Breast epithelium (tissue), 4 donors: Measurements from ENCODE around the gene CACNA1H. TPM values are rescaled to one million over a fixed set of nuclear protein-coding genes. Genes with fewer than 3 reads are reported as not detected.

Source experiments
- DNase-seq, 2 donors: peaks; one replicate each; pipeline ENCODE4 v3.0.0-alpha.2; 2019; ENCODE audit warnings: low spot score in 2 of 2
- H3K27ac ChIP-seq, 2 donors: fragments of 200-600 bp; sonication (generic) in 1 of 2; one replicate each; pipeline ENCODE4 v1.5.1; 2016 to 2019; ENCODE audit warnings: mild to moderate bottlenecking in 1 of 2
- H3K27me3 ChIP-seq, 2 donors: fragments of 200-600 bp; sonication (generic) in 1 of 2; one replicate each; pipeline versions ENCODE4 v1.5.1 to v1.6.0; 2017 to 2019; ENCODE audit warnings: control low read depth in 1 of 2, mild to moderate bottlenecking in 1 of 2
- H3K36me3 ChIP-seq: fragments of 200-600 bp; one replicate; pipeline ENCODE4 v1.5.1; 2019
- H3K4me1 ChIP-seq, 2 donors: fragments of 200-600 bp; sonication (generic); one replicate each; pipeline ENCODE4 v1.5.1; 2016 to 2019; ENCODE audit warnings: control low read depth in 1 of 2
- H3K4me3 ChIP-seq, 3 donors: fragments of 200-600 bp; sonication (generic); 1 replicate in 2 of 3; 2 replicates in 1 of 3; pipeline ENCODE4 v1.5.1; 2016 to 2019; ENCODE audit warnings: mild to moderate bottlenecking in 3 of 3, moderate library complexity in 2 of 3
- H3K9me3 ChIP-seq, 2 donors: fragments of 200-600 bp; sonication (generic) in 1 of 2; one replicate each; pipeline ENCODE4 v1.5.1; 2016 to 2019; ENCODE audit warnings: control low read depth in 1 of 2
- CTCF ChIP-seq, 3 donors: fragments of 450-650 bp; IDR thresholded peaks; one replicate each; pipeline ENCODE4 v1.5.1; 2016 to 2017; ENCODE audit warnings: antibody characterized with exemption in 3 of 3, mild to moderate bottlenecking in 3 of 3, moderate library complexity in 3 of 3
- POLR2A ChIP-seq: fragments of 450-650 bp; IDR thresholded peaks from one replicate; pipeline ENCODE4 v1.6.1; 2016; ENCODE audit warnings: antibody characterized with exemption, mild to moderate bottlenecking, moderate library complexity
- POLR2AphosphoS5 ChIP-seq, 3 donors: sonication (generic); formaldehyde crosslinking; IDR thresholded peaks; one replicate each; pipeline ENCODE4 v1.6.1; 2017; ENCODE audit warnings: antibody characterized with exemption in 3 of 3
- intact Hi-C: fragments of 100-400 bp; cut with DNase I; formaldehyde crosslinking; loops from one replicate; pipeline ENCODE4 v1.15.1; 2023; ENCODE audit warnings: low total_unique reads
- total RNA-seq, 3 donors: library from RNA; depleted of rRNA; stranded (reverse); fragments of >200 nt; gene quantifications; one replicate each; pipeline ENCODE4 v1.1.0, GENCODE V29; 2016

CACNA1H gene
- total RNA-seq, 3 donors from 2014 or later: 1.6 to 2.5 (median 2.2) TPM

DNA sequence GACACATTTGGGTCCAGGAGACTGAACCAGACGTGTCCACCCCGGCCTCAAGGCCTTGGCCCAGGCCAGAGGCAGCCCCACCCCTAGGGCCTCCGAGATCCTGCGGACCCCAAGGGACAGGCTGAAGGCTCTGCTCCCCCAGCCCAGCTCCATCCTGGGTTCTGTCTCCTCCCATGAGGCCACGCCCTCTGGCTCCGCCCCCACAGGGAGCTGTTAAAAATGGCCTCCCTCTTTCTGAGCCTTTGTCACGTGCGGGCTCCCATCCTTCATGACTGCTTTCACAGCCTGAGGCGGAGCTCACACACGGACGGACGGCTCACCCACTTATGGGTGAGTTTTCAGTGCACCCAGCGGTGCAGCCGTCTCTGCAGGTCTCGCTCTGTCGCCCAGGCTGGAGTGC is 6.5 kb upstream of the CACNA1H start:
- DNase-seq: no peak
- Histone ChIP-seq H3K9me3 (peaks cover 3 to 6% of the 10 kb centered on the region in 2 donors), H3K27me3 (peaks cover 0 to 69% of the 10 kb centered on the region in 2 donors), H3K36me3 (no peaks in the 10 kb centered on the region), H3K27ac (no peak overlapping the region), H3K4me3 (no peak overlapping the region), H3K4me1 (no peaks in the 10 kb centered on the region)
- intact Hi-C loops: no loop called here
- TF ChIP-seq POLR2A: no peak
- no peak for TF ChIP-seq CTCF (IDR thresholded peaks at IDR 0.05)
- TF ChIP-seq POLR2AphosphoS5 (IDR thresholded peaks at IDR 0.05): no peak

- H3K9me3 ChIP-seq: peaks cover 3 to 6% of the 10 kb centered on the region in 2 donors
- intact Hi-C loops: no loop called here
- no peaks in the 10 kb centered on the region for H3K36me3 ChIP-seq
- no peak overlapping the region for H3K4me3 ChIP-seq
- no peak for DNase-seq
- no peak for TF ChIP-seq POLR2AphosphoS5 (IDR thresholded peaks at IDR 0.05)
- no peak overlapping the region for H3K27ac ChIP-seq
- H3K4me1 ChIP-seq: no peaks in the 10 kb centered on the region
- peaks cover 0 to 69% of the 10 kb centered on the region in 2 donors for H3K27me3 ChIP-seq
Observed at GRCh38 chr16:1147027-1147426, 5.9 kb upstream of the CACNA1H start.

DNA sequence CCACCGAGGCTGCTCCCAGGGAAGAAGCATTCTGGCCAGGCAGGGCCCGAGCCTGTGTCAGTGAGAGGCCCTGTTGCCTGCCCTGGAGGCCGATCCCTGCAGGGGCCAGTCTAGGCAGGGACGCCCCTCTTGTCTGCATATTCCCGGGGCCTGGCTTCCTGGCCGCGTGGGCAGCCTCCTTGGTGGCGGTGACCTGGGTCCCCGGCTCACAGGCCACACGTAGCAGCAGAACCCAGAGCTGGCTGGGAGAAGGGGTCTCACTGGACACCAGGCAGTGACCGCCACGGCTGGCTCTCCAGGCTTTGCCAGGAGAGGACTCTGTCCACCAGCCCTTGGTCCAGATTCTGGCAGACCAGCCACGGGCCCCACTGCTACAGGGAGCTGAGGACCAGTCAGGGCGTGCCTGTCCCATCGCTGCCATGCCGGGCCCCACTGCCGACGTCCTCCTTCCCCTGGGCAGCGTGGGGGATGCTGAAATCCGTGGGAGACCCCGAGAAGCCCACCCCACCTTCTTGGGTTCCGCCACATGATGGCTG is 3.7 kb upstream of the CACNA1H start:
- intact Hi-C loops: no loop called here
- peaks cover 3 to 6% of the 10 kb centered on the region in 2 donors for H3K9me3 ChIP-seq
- peaks cover 8 to 74% of the 10 kb centered on the region in 2 donors for H3K27me3 ChIP-seq
- H3K36me3 ChIP-seq: no peaks in the 10 kb centered on the region
- H3K4me3 ChIP-seq: no peak overlapping the region
- TF ChIP-seq POLR2AphosphoS5 (IDR thresholded peaks at IDR 0.05) (no peak), POLR2A (no peak), CTCF (IDR thresholded peaks at IDR 0.05) (no peak)
- H3K27ac ChIP-seq: no peak overlapping the region
- H3K4me1 ChIP-seq: peaks cover 4 to 8% of the 10 kb centered on the region in 2 donors
- no peak for DNase-seq

GRCh38 chr16:1150511-1150982 is 2.4 kb upstream of the CACNA1H start:
- intact Hi-C loops: no loop called here

GRCh38 chr16:1151424-1152122 is 1.3 kb upstream of the CACNA1H start:
- H3K9me3 ChIP-seq: peaks cover 3 to 6% of the 10 kb centered on the region in 2 donors
- intact Hi-C loops: no loop called here
- TF ChIP-seq POLR2A: no peak
- TF ChIP-seq CTCF (IDR thresholded peaks at IDR 0.05): no peak
- no peak for TF ChIP-seq POLR2AphosphoS5 (IDR thresholded peaks at IDR 0.05)
- H3K36me3 ChIP-seq: no peaks in the 10 kb centered on the region
- no peak overlapping the region for H3K27ac ChIP-seq
- peaks cover 11 to 78% of the 10 kb centered on the region in 2 donors for H3K27me3 ChIP-seq
- H3K4me1 ChIP-seq: peaks cover 4 to 12% of the 10 kb centered on the region in 2 donors
- DNase-seq: no peak
- H3K4me3 ChIP-seq: no peak overlapping the region

More at GRCh38 chr16:1150511-1150982, 2.4 kb upstream of the CACNA1H start:
- TF ChIP-seq POLR2AphosphoS5 (IDR thresholded peaks at IDR 0.05) (no peak), CTCF (IDR thresholded peaks at IDR 0.05) (no peak), POLR2A (no peak)
- no peak for DNase-seq
- Histone ChIP-seq H3K27me3 (peaks cover 11 to 77% of the 10 kb centered on the region in 2 donors), H3K36me3 (no peaks in the 10 kb centered on the region), H3K4me3 (no peak overlapping the region), H3K9me3 (peaks cover 3 to 6% of the 10 kb centered on the region in 2 donors), H3K27ac (no peak overlapping the region), H3K4me1 (peaks cover 4 to 12% of the 10 kb centered on the region in 2 donors)
